ENCODE measurements around the gene MAGOH. TPM values are rescaled to one million over a fixed set of nuclear protein-coding genes. Genes with fewer than 3 reads are reported as not detected.
A peak's percentile ranks its signal among the peaks of the same experiment; 100 is the strongest.

The MAGOH gene
- total and polyA plus RNA-seq, 9 of the 15 experiments (the other 6 are each of a cell fraction or from before 2014, with no cell fraction given) = 102 to 342 (median 135) TPM

GRCh38 chr1:53183095-53183990 lies 55.0 kb downstream of the MAGOH start (continued):
- TF ChIP-seq GMEB1 (CRISPR knock-in tag; IDR thresholded peaks at IDR 0.05) = no peak
- no peak for TF ChIP-seq NCOA2 (IDR thresholded peaks at IDR 0.05; ENCODE audit: partially characterized antibody in 2 of 2)
- TF ChIP-seq ZNF140 (CRISPR knock-in tag; IDR thresholded peaks at IDR 0.05) = no peak
- no peak for TF ChIP-seq EWSR1 (IDR thresholded peaks at IDR 0.05; ENCODE audit: borderline replicate concordance, low read depth, partially characterized antibody)
- no peak for TF ChIP-seq ASH1L (IDR thresholded peaks at IDR 0.05; ENCODE audit: borderline replicate concordance, low read depth, partially characterized antibody)
- TF ChIP-seq JUND (IDR thresholded peaks at IDR 0.05; ENCODE audit: borderline replicate concordance, low read depth, low read length) = no peak
- no peak for TF ChIP-seq JUND (tag; IDR thresholded peaks at IDR 0.05; ENCODE audit: borderline replicate concordance, low read depth, low read length)
- TF ChIP-seq CREBBP (IDR thresholded peaks at IDR 0.05; ENCODE audit: low read depth, low read length) = no peak
- no peak for TF ChIP-seq RBM22 (IDR thresholded peaks at IDR 0.05; ENCODE audit: low read depth, low read length, poor library complexity, severe bottlenecking)
- TF ChIP-seq ZBTB1 (CRISPR knock-in tag; IDR thresholded peaks at IDR 0.05; ENCODE audit: borderline replicate concordance, low read depth) = no peak
- peak in 1 of 2 experiments; percentile 64; a peak in 1 of 4 replicates for TF ChIP-seq TEAD1 (CRISPR knock-in tag; IDR thresholded peaks at IDR 0.05)
- TF ChIP-seq HDAC1 (IDR thresholded peaks at IDR 0.05) = peak in 1 of 2 experiments; percentile 78; a peak in 2 of 4 replicates
- no peak for TF ChIP-seq GATA2 (CRISPR knock-in tag; IDR thresholded peaks at IDR 0.05)
- no peak for TF ChIP-seq SRSF9 (IDR thresholded peaks at IDR 0.05; ENCODE audit: borderline replicate concordance, low read depth, low read length)
- no peak for TF ChIP-seq HNRNPUL1 (IDR thresholded peaks at IDR 0.05; ENCODE audit: low read length)
- no peak for TF ChIP-seq BRCA1 (IDR thresholded peaks at IDR 0.05)
- TF ChIP-seq BRCA1 (CRISPR knock-in tag; IDR thresholded peaks at IDR 0.05) = no peak
- no peak for TF ChIP-seq GABPB2 (CRISPR knock-in tag; conservative IDR thresholded peaks at IDR 0.05)
- TF ChIP-seq, protein P1, sequence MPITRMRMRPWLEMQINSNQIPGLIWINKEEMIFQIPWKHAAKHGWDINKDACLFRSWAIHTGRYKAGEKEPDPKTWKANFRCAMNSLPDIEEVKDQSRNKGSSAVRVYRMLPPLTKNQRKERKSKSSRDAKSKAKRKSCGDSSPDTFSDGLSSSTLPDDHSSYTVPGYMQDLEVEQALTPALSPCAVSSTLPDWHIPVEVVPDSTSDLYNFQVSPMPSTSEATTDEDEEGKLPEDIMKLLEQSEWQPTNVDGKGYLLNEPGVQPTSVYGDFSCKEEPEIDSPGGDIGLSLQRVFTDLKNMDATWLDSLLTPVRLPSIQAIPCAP (CRISPR knock-in tag; IDR thresholded peaks at IDR 0.05; ENCODE audit: borderline replicate concordance) = no peak
- TF ChIP-seq HMGXB4 (CRISPR knock-in tag; IDR thresholded peaks at IDR 0.05) = no peak
- TF ChIP-seq TARDBP (IDR thresholded peaks at IDR 0.05) = no peak
- 0 out of 4 replicates have a peak, but pooled peaks of 1 of the 2 experiments have one; percentile 41 for TF ChIP-seq TBL1XR1 (IDR thresholded peaks at IDR 0.05; ENCODE audit: low read length in 2 of 2)
- no peak for TF ChIP-seq YBX1 (IDR thresholded peaks at IDR 0.05)
- TF ChIP-seq, protein P2, sequence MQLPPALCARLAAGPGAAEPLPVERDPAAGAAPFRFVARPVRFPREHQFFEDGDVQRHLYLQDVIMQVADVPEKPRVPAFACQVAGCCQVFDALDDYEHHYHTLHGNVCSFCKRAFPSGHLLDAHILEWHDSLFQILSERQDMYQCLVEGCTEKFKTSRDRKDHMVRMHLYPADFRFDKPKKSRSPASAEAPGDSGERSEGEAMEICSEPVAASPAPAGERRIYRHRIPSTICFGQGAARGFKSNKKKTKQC (CRISPR knock-in tag; IDR thresholded peaks at IDR 0.05) = no peak

Data from K562 (cell line).